Measurements from ENCODE around the gene MINDY1.

GRCh38 chr1:151055581-151055980 lies 48.9 kb upstream of the MINDY1 start:
- TF ChIP-seq CTCF (IDR thresholded peaks at IDR 0.05) (no peak), POLR2A (IDR thresholded peaks at IDR 0.05) (no peak)
